Fibroblast of lung (primary cell): ENCODE results near the gene TTC1. TPM values are rescaled to one million over a fixed set of nuclear protein-coding genes. Genes with fewer than 3 reads are reported as not detected.

Experiments
- DNase-seq, 2 donors: peaks; one replicate each; pipeline versions ENCODE4 v3.0.0 to v3.0.0-alpha.2; 2010; ENCODE audit warnings: low read depth in 2 of 2
- H2AFZ ChIP-seq: 2 replicates; pipeline ENCODE4 v1.5.1; 2012; ENCODE audit warnings: low read length, control low read depth, inconsistent platforms
- H3K27ac ChIP-seq: 2 replicates; pipeline ENCODE4 v1.5.1; 2011; ENCODE audit warnings: low read length, control low read depth; ENCODE audit not compliant: insufficient read depth
- H3K27me3 ChIP-seq: 2 replicates; pipeline ENCODE4 v1.5.1; 2011; ENCODE audit warnings: mild to moderate bottlenecking, low read length; ENCODE audit not compliant: control insufficient read depth, insufficient read depth
- H3K36me3 ChIP-seq: 2 replicates; pipeline ENCODE4 v1.5.1; 2011; ENCODE audit warnings: low read length; ENCODE audit not compliant: control insufficient read depth, insufficient read depth
- H3K4me1 ChIP-seq: 2 replicates; pipeline ENCODE4 v1.5.1; 2011; ENCODE audit warnings: low read length; ENCODE audit not compliant: control insufficient read depth, insufficient read depth; ENCODE audit errors: extremely low read depth
- H3K4me2 ChIP-seq: 2 replicates; pipeline ENCODE4 v1.5.1; 2011; ENCODE audit warnings: low read length, control low read depth; ENCODE audit not compliant: insufficient read depth; ENCODE audit errors: extremely low read depth
- H3K4me3 ChIP-seq, 4 experiments: fragments of 200-600 bp in 1 of 4; sonication (generic) in 1 of 4; replicated peaks in 1 of 4; 2 replicates each; pipeline ENCODE4 v1.5.1; 2011 to 2016; ENCODE audit warnings: low read length in 4 of 4, low read depth in 3 of 4, mild to moderate bottlenecking in 3 of 4, control low read depth in 2 of 4, inconsistent platforms in 1 of 4, mixed read lengths in 1 of 4; ENCODE audit not compliant: insufficient read depth in 1 of 4; ENCODE audit errors: control extremely low read depth in 1 of 4
- H3K79me2 ChIP-seq: 2 replicates; pipeline ENCODE4 v1.5.1; 2012; ENCODE audit warnings: mild to moderate bottlenecking, low read length, inconsistent platforms; ENCODE audit not compliant: control insufficient read depth, insufficient read depth
- H3K9ac ChIP-seq: 2 replicates; pipeline ENCODE4 v1.5.1; 2011; ENCODE audit warnings: mild to moderate bottlenecking, low read length, control low read depth; ENCODE audit not compliant: insufficient read depth
- H3K9me3 ChIP-seq: 2 replicates; pipeline ENCODE4 v1.5.1; 2012; ENCODE audit warnings: low read depth, low read length; ENCODE audit not compliant: control insufficient read depth, insufficient read depth
- H4K20me1 ChIP-seq: 2 replicates; pipeline ENCODE4 v1.5.1; 2011; ENCODE audit warnings: low read length; ENCODE audit not compliant: control insufficient read depth, insufficient read depth; ENCODE audit errors: extremely low read depth
- EZH2 ChIP-seq: IDR thresholded peaks from 2 replicates; pipeline ENCODE4 v1.5.1; 2012; ENCODE audit warnings: low read length, control low read depth, mild to moderate bottlenecking; ENCODE audit errors: missing control alignments
- polyA plus RNA-seq, 2 donors: library from polyadenylated mRNA; depleted of rRNA in 1 of 2; stranded (reverse) in 1 of 2; unstranded in 1 of 2; fragments of >200 nt; gene quantifications; 2 replicates each; pipeline ENCODE4 v1.2.1, GENCODE V29; 2011 to 2012; ENCODE audit warnings: missing spikeins in 1 of 2
- total RNA-seq: library from RNA; depleted of rRNA; stranded (reverse); fragments of >200 nt; gene quantifications from 2 replicates; pipeline ENCODE4 v1.2.1, GENCODE V29; 2014
- TF ChIP-seq, protein P1 (sequence below), 2 donors: IDR thresholded peaks in 1 of 2; conservative IDR thresholded peaks in 1 of 2; 1 replicate in 1 of 2; 2 replicates in 1 of 2; pipeline ENCODE4 v1.5.1; 2011 to 2012; ENCODE audit warnings: low read length in 2 of 2, control low read depth in 1 of 2, inconsistent platforms in 1 of 2, low read depth in 1 of 2, mild to moderate bottlenecking in 1 of 2

The TTC1 gene
- total and polyA plus RNA-seq, 2 donors (not counting 1 experiment from before 2014, with no cell fraction given): 41.6 to 63.7 TPM

DNA sequence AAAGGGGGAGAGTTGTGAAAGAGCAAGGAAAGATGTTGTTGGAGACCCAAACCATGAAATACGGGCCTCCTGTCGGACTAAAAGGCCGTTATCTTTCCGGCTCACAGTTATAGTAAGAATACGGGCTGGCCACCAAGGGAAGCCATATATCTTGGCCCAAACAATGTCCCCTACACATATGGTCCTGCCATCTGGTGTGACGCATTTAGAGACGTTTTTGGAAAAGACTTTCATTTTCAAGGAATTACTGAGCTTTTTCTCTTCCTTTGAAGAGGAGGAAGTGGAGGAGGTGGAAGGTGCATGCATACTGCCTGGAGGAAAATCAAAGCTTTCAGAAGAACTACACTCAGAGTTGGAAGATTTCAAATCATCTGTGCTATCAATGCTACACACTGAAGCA is 83.6 kb downstream of the TTC1 start:
- Histone ChIP-seq H3K4me1 (no peaks in the 10 kb centered on the region), H3K4me2 (no peak overlapping the region), H3K9ac (no peak overlapping the region), H3K9me3 (no peaks in the 10 kb centered on the region), H3K79me2 (peaks cover 5% of the 10 kb centered on the region), H3K27ac (no peak overlapping the region), H3K36me3 (peaks cover 5% of the 10 kb centered on the region), H2AFZ (no peak overlapping the region), H4K20me1 (no peaks in the 10 kb centered on the region), H3K4me3 (no peak overlapping the region), H3K27me3 (no peaks in the 10 kb centered on the region)
- no peak for TF ChIP-seq EZH2
- TF ChIP-seq, protein P1, sequence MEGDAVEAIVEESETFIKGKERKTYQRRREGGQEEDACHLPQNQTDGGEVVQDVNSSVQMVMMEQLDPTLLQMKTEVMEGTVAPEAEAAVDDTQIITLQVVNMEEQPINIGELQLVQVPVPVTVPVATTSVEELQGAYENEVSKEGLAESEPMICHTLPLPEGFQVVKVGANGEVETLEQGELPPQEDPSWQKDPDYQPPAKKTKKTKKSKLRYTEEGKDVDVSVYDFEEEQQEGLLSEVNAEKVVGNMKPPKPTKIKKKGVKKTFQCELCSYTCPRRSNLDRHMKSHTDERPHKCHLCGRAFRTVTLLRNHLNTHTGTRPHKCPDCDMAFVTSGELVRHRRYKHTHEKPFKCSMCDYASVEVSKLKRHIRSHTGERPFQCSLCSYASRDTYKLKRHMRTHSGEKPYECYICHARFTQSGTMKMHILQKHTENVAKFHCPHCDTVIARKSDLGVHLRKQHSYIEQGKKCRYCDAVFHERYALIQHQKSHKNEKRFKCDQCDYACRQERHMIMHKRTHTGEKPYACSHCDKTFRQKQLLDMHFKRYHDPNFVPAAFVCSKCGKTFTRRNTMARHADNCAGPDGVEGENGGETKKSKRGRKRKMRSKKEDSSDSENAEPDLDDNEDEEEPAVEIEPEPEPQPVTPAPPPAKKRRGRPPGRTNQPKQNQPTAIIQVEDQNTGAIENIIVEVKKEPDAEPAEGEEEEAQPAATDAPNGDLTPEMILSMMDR (conservative IDR thresholded peaks at IDR 0.05 in 1 of 2, IDR thresholded peaks at IDR 0.05 in 1 of 2; ENCODE audit: low read depth in 1 of 2, low read length in 2 of 2): no peak
- no peak for DNase-seq

DNA sequence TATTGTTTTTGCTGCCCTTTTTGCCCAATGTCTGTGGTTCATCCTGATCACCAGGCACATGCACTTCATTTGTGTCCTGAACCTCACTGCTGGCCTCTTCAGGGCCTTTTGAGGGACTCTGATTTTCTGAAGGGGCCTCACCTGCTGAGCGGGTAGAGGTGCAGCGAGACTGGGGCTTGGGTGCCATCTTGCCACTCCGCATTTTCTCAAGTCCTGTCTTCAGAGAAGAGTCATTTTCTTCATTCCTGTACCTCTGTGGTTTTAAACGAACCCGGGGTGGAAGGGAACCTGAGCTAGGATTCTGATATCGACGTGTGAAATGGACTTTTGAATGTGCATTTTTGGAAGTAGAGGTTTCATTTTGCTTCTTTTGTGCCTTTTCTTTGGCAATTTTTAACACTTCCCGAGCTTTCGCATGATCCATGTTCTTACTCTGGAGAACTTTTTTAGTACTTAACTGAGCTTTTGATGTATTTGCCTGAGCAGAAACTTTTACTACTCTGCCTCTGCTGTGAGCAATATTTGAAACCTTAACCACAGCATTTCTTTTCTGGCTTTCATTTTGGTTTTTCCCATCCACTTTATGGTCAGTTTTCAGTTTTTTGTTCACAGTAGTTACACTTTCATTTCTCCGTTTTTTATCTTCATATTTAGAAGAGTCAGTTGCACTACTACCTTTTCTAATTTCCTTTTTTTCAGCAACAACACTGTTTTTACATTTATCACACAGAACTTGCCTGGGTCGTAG is 84.2 kb downstream of the TTC1 start:
- Histone ChIP-seq H4K20me1 (no peaks in the 10 kb centered on the region), H3K27me3 (no peaks in the 10 kb centered on the region), H3K79me2 (peaks cover 5% of the 10 kb centered on the region), H3K9ac (no peak overlapping the region), H3K4me1 (no peaks in the 10 kb centered on the region), H3K4me2 (no peak overlapping the region), H3K4me3 (no peak overlapping the region), H3K36me3 (peaks cover 5% of the 10 kb centered on the region), H3K9me3 (no peaks in the 10 kb centered on the region), H2AFZ (no peak overlapping the region), H3K27ac (no peak overlapping the region)
- TF ChIP-seq, protein P1 (conservative IDR thresholded peaks at IDR 0.05 in 1 of 2, IDR thresholded peaks at IDR 0.05 in 1 of 2; ENCODE audit: low read depth in 1 of 2, low read length in 2 of 2): no peak
- no peak for TF ChIP-seq EZH2
- DNase-seq: no peak

DNA sequence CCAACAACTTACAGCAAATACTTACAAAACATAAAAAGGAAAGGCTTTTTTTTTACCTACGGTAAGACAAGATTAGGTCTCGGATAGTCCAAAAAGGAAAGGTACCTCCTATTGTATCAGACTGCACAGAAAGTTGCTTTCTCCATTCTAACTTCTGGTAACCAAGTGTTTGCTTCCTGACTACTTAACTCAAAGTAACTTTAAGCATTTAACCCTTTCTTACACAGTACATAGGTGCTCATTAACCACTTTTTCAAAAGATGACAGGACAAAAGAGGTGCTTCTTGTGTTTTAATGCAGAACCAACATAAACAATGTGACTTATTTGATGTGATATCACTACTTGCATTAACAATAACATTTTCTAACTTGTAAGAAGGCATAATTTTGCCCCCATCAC is 87.2 kb downstream of the TTC1 start:
- H3K36me3 ChIP-seq: peaks cover 5% of the 10 kb centered on the region
- no peak overlapping the region for H3K4me3 ChIP-seq
- peaks cover 5% of the 10 kb centered on the region for H3K79me2 ChIP-seq

More for the DNA sequence above, 87.2 kb downstream of the TTC1 start:
- no peak for TF ChIP-seq EZH2
- TF ChIP-seq, protein P1 (conservative IDR thresholded peaks at IDR 0.05 in 1 of 2, IDR thresholded peaks at IDR 0.05 in 1 of 2; ENCODE audit: low read depth in 1 of 2, low read length in 2 of 2): no peak
- Histone ChIP-seq H3K4me2 (no peak overlapping the region), H3K4me1 (no peaks in the 10 kb centered on the region), H2AFZ (no peak overlapping the region), H3K9ac (no peak overlapping the region), H3K27me3 (no peaks in the 10 kb centered on the region), H3K27ac (no peak overlapping the region), H4K20me1 (no peaks in the 10 kb centered on the region), H3K9me3 (no peaks in the 10 kb centered on the region)
- DNase-seq: no peak
